SK-N-MC (cell line): ENCODE data around the gene GMDS.

Experiments used
- EZH2 ChIP-seq: fragments of 200-600 bp; sonication (generic); IDR thresholded peaks from one replicate; pipeline ENCODE4 v1.6.1; 2017; ENCODE audit warnings: antibody characterized with exemption
- POLR2AphosphoS5 ChIP-seq: IDR thresholded peaks from 2 replicates; pipeline ENCODE4 v1.6.1; 2012; ENCODE audit warnings: mild to moderate bottlenecking, low read depth, low read length, borderline replicate concordance

DNA sequence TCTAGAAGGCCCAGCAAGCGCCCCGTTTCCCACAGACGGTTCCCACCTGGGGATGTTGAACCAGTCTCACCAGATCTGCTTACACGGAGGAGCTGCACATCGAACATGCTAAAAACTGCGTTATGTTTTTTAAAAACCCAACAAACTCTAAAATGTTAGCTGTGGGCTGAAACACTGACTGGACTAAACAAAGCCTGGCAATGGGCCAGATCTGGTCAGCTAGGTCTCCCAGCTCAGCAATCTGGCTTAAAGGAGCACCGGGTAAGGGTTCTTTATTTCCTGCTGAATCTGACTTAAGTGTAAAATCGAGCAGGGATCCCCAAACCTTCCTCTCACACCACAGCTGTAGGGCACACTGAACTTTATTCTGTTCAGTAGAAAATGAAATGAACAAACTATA, 478.8 kb downstream of the GMDS start:
- no peak for TF ChIP-seq EZH2
- TF ChIP-seq POLR2AphosphoS5: no peak
